ENCODE data around the gene CCDC136. TPM values are rescaled to one million over a fixed set of nuclear protein-coding genes. Genes with fewer than 3 reads are reported as not detected.
A peak's percentile ranks its signal among the peaks of the same experiment; 100 is the strongest.

The CCDC136 gene
- total RNA-seq, 1 experiment from 2014 or later, result 11.1 TPM

- H2AFZ ChIP-seq (ENCODE audit: low read depth, low read length, poor library complexity, severe bottlenecking), result no peak overlapping the region
- DNase-seq (ENCODE audit: low read depth, low spot score) (no peak), ATAC-seq (peak; percentile 26; the same call in 1 of the 2 replicates)
- BruUV-seq (replicated peaks), result no TSS peak
- ChIA-PET RAD21 (ENCODE audit: low non-redundant PET in 1 of 2, low total read pairs in 2 of 2, uncharacterized antibody in 2 of 2, unreplicated experiment in 2 of 2) (interaction anchor here in 1 of 2 experiments (0.6 kb wide), 1 partner anchor 163 kb away, joined by 4 read pairs; no protein-coding TSS in a partner anchor), CTCF (interaction anchor here (0.7 to 1.2 kb wide), 2 partner anchors 58 to 442 kb away, joined by 3 to 4 read pairs; no protein-coding TSS in a partner anchor), POLR2A (no interaction called here)
- intact Hi-C loops (cut with micrococcal nuclease), result no loop called here
- no peaks in the 10 kb centered on the region for H3K27me3 ChIP-seq (ENCODE audit: insufficient read depth, low read length)
- peak overlapping the region; percentile 48 to 66 for H3K4me3 ChIP-seq (replicated peaks in 1 of 2; ENCODE audit: low read depth in 1 of 2, low read length in 2 of 2)
- H3K9ac ChIP-seq (ENCODE audit: low read length), result peak overlapping the region; percentile 63
- peaks cover 3 to 7% of the 10 kb centered on the region in 2 experiments; a peak in 2 of 4 replicates for H3K36me3 ChIP-seq (ENCODE audit: control insufficient read depth in 1 of 2, insufficient read depth in 2 of 2, low read length in 2 of 2)
- H3K4me2 ChIP-seq (ENCODE audit: low read length), result peak overlapping the region; percentile 98
- H3K9me3 ChIP-seq (ENCODE audit: control insufficient read depth in 1 of 2, insufficient read depth in 1 of 2, low read depth in 1 of 2, low read length in 2 of 2), result no peaks in the 10 kb centered on the region
- no peaks in the 10 kb centered on the region for H4K20me1 ChIP-seq (ENCODE audit: insufficient read depth)
- peak overlapping the region; percentile 58; the same call in 1 of the 2 replicates for H3K27ac ChIP-seq (ENCODE audit: low read depth, low read length)
- H3K4me1 ChIP-seq (ENCODE audit: control insufficient read depth in 1 of 2, insufficient read depth in 2 of 2, low read length in 2 of 2), result peaks cover 31 to 65% of the 10 kb centered on the region in 2 experiments
- H3K79me2 ChIP-seq (ENCODE audit: insufficient read depth, low read length), result peaks cover 16% of the 10 kb centered on the region
- no peak for TF ChIP-seq ZNF274 (IDR thresholded peaks at IDR 0.05; ENCODE audit: low read depth, low read length)
- no peak for TF ChIP-seq POLR2AphosphoS5 (IDR thresholded peaks at IDR 0.05; ENCODE audit: low read depth, low read length)
- TF ChIP-seq RAD21 (IDR thresholded peaks at IDR 0.05; ENCODE audit: low read depth), result no peak
- TF ChIP-seq MAX (IDR thresholded peaks at IDR 0.05), result no peak
- no peak for TF ChIP-seq SRF (IDR thresholded peaks at IDR 0.05; ENCODE audit: low read depth)
- no peak for TF ChIP-seq YY1 (IDR thresholded peaks at IDR 0.05; ENCODE audit: extremely low read depth, insufficient replicate concordance, low read depth, low read length)
- no peak for TF ChIP-seq REST (IDR thresholded peaks at IDR 0.05; ENCODE audit: low read depth)
- no peak for TF ChIP-seq TCF7L2 (IDR thresholded peaks at IDR 0.05; ENCODE audit: borderline replicate concordance, extremely low read depth, insufficient read depth, insufficient read length)
- TF ChIP-seq EZH2 (IDR thresholded peaks at IDR 0.05), result no peak
- no peak for TF ChIP-seq EGR1 (IDR thresholded peaks at IDR 0.05; ENCODE audit: low read depth)
- no peak for TF ChIP-seq CBX3 (IDR thresholded peaks at IDR 0.05; ENCODE audit: low read depth)
- TF ChIP-seq CEBPB (IDR thresholded peaks at IDR 0.05; ENCODE audit: low read depth), result no peak
- no peak for TF ChIP-seq ZBTB33 (IDR thresholded peaks at IDR 0.05; ENCODE audit: extremely low read depth, insufficient replicate concordance, low read length)
- no peaks in the 10 kb centered on the region for H3K9me2 ChIP-seq (ENCODE audit: insufficient read depth)
Measured at GRCh38 chr7:128868624-128869137, 76.9 kb downstream of the CCDC136 start.
